ENCODE measurements around the gene PGAP6. TPM values are rescaled to one million over a fixed set of nuclear protein-coding genes. Genes with fewer than 3 reads are reported as not detected.
"Not testable (repeated sequence)": the region's sequence is repeated elsewhere in the genome, so short reads cannot be mapped to it uniquely, and the experiment has no call there.

Gene PGAP6
- total RNA-seq, 4 donors from 2014 or later = 19.9 to 47.6 (median 24.3) TPM

DNA sequence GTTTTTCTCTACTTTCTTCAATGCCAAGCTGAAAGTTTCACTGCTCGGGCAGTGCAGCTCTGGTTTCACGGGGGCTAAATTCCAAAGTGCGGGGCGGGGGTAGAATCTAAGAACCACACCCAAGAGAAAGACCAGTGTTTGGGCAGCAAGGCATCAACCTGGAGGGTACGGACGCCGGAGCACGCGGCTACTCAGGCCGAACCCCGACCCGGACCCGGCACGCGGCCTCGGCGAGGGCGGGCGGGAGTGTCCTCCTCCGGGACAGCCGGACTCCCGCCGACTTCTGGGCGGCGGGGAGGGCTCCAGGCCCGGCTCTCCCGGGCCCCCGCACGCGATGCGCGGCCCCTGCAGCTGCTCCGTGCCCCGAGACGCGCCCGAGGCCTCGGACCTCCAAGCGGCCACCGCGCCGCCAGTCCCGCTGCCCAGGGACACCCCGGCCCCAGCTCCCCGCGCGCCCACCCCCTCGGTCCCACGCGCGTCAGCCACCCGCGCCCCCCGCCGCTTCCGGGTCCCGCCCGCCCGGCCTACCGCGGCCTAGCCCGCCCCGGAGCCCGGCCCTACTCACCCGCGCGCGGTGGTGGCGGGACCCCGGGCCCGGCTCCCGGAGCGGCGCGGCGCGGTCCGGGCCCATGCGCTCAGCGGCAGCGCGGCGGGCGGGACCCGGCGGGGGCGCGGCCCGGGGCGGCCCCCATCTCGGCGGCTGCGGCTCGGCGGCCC is 29.8 kb downstream of the PGAP6 start:
- peaks cover 0 to 14% of the 10 kb centered on the region in 2 donors for H3K36me3 ChIP-seq
- H3K27me3 ChIP-seq = no peaks in the 10 kb centered on the region
- no peaks in the 10 kb centered on the region for H3K9me3 ChIP-seq
- TF ChIP-seq POLR2AphosphoS5 (IDR thresholded peaks at IDR 0.05) = no peak
- TF ChIP-seq EP300 (IDR thresholded peaks at IDR 0.05) = no peak
- TF ChIP-seq, protein P1, sequence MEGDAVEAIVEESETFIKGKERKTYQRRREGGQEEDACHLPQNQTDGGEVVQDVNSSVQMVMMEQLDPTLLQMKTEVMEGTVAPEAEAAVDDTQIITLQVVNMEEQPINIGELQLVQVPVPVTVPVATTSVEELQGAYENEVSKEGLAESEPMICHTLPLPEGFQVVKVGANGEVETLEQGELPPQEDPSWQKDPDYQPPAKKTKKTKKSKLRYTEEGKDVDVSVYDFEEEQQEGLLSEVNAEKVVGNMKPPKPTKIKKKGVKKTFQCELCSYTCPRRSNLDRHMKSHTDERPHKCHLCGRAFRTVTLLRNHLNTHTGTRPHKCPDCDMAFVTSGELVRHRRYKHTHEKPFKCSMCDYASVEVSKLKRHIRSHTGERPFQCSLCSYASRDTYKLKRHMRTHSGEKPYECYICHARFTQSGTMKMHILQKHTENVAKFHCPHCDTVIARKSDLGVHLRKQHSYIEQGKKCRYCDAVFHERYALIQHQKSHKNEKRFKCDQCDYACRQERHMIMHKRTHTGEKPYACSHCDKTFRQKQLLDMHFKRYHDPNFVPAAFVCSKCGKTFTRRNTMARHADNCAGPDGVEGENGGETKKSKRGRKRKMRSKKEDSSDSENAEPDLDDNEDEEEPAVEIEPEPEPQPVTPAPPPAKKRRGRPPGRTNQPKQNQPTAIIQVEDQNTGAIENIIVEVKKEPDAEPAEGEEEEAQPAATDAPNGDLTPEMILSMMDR (IDR thresholded peaks at IDR 0.05) = no peak
- TF ChIP-seq POLR2A (IDR thresholded peaks at IDR 0.05) = no peak
- H3K27ac ChIP-seq = peak overlapping the region in 3 of 4 donors; percentile 83 to 88 (median 84)
- ATAC-seq = peak; percentile 41
- H3K4me3 ChIP-seq = peak overlapping the region; percentile 74 to 83
- 0% methylated on average over 2 to 9 of the region's 95 CpGs for WGBS, 2 donors (ENCODE audit: low coverage in 1 of 2)
- peaks cover 0 to 27% (median 13%) of the 10 kb centered on the region in 3 donors for H3K4me1 ChIP-seq

DNA sequence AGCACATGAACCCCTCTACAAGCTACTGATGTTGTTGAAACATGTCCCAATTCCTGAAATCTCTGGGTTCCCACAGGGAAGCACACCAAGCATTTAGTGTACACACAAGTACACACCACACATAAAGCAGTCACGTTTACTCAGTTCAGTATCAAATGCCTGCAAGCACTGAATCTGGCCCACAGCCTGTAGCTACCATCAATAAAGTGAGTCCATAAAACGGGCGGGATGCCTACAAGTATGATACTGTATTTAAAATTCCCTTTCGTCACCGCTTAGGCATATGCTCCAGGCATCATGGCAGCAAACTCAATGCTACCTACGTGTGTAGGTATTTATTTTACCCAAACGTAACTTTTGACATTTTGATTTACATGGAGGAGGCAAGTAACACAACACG is 31.6 kb downstream of the PGAP6 start:
- TF ChIP-seq EP300 (IDR thresholded peaks at IDR 0.05) (no peak), POLR2A (IDR thresholded peaks at IDR 0.05) (no peak), POLR2AphosphoS5 (IDR thresholded peaks at IDR 0.05) (no peak)
- TF ChIP-seq, protein P1 (IDR thresholded peaks at IDR 0.05) = no peak
- ATAC-seq = no peak
- Histone ChIP-seq H3K9me3 (no peaks in the 10 kb centered on the region), H3K36me3 (peaks cover 0 to 32% of the 10 kb centered on the region in 2 donors), H3K27ac (no peak overlapping the region), H3K4me1 (peaks cover 0 to 27% (median 13%) of the 10 kb centered on the region in 3 donors), H3K4me3 (no peak overlapping the region), H3K27me3 (no peaks in the 10 kb centered on the region)
- WGBS, 2 donors (ENCODE audit: low coverage in 1 of 2) = 70 to 86% methylated on average over 4 to 8 of the region's 8 CpGs

- ATAC-seq = no peak
- H3K4me3 ChIP-seq = no peak overlapping the region
- TF ChIP-seq POLR2AphosphoS5 (IDR thresholded peaks at IDR 0.05) (no peak), POLR2A (IDR thresholded peaks at IDR 0.05) (no peak), EP300 (IDR thresholded peaks at IDR 0.05) (no peak)
- TF ChIP-seq, protein P1 (IDR thresholded peaks at IDR 0.05) = no peak
- no peaks in the 10 kb centered on the region for H3K9me3 ChIP-seq
- WGBS, 2 donors (ENCODE audit: low coverage in 1 of 2) = 83 to 91% methylated on average over 4 to 5 of the region's 7 CpGs
- H3K4me1 ChIP-seq = peaks cover 0 to 27% (median 13%) of the 10 kb centered on the region in 3 donors
- H3K27ac ChIP-seq = no peak overlapping the region
- H3K27me3 ChIP-seq = no peaks in the 10 kb centered on the region
- peaks cover 0 to 42% of the 10 kb centered on the region in 2 donors for H3K36me3 ChIP-seq
Observed at GRCh38 chr16:349211-349610, 32.6 kb downstream of the PGAP6 start.

DNA sequence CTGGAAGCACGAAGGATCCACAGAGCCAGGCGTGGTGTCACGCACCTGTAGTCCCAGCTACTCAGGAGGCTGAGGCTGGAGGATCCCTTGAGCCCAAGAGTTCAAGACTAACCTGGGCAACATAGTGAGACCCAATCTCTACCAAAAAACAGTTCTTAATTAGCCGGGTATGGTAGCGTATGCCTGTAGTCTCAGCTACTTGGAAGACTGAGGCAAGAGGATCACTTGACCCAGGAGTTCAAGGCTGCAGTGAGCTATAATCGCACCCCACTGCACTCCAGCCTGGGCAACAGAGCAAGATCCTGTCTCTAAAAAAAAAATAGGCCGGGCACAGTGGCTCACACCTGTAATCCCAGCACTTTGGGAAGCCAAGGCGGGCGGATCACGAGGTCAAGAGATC is 33.3 kb downstream of the PGAP6 start:
- H3K4me3 ChIP-seq, H3K27ac ChIP-seq, H3K9me3 ChIP-seq, H3K27me3 ChIP-seq, ATAC-seq: not testable (repeated sequence)
- H3K4me1 ChIP-seq = peaks cover 0 to 25% (median 13%) of the 10 kb centered on the region in 3 donors
- 94% methylated on average over 4 of the region's 10 CpGs; no CpG with 5 or more reads in 1 of the 2 donors for WGBS, 2 donors (ENCODE audit: low coverage in 1 of 2)
- peaks cover 0 to 45% of the 10 kb centered on the region in 2 donors for H3K36me3 ChIP-seq

- no peak for ATAC-seq
- H3K27me3 ChIP-seq = no peaks in the 10 kb centered on the region
- no peak for TF ChIP-seq POLR2AphosphoS5 (IDR thresholded peaks at IDR 0.05)
- TF ChIP-seq POLR2A (IDR thresholded peaks at IDR 0.05) = no peak
- TF ChIP-seq EP300 (IDR thresholded peaks at IDR 0.05) = no peak
- TF ChIP-seq, protein P1 (IDR thresholded peaks at IDR 0.05) = no peak
- peaks cover 0 to 19% (median 9%) of the 10 kb centered on the region in 3 donors for H3K4me1 ChIP-seq
- H3K4me3 ChIP-seq = no peak overlapping the region
- H3K9me3 ChIP-seq = no peaks in the 10 kb centered on the region
- H3K36me3 ChIP-seq = peaks cover 0 to 55% of the 10 kb centered on the region in 2 donors
- WGBS, 2 donors (ENCODE audit: low coverage in 1 of 2) = 98 to 100% methylated on average over 1 to 6 of the region's 6 CpGs
- no peak overlapping the region for H3K27ac ChIP-seq
Observed at GRCh38 chr16:347203-347602, 34.6 kb downstream of the PGAP6 start.
